SU-DHL-6 (cell line): Measurements from ENCODE around the gene ITGB7.

Source experiments
- H2AFZ ChIP-seq: fragments of 200-600 bp; sonication (generic); 2 replicates; pipeline ENCODE4 v1.6.1; 2014; ENCODE audit warnings: low read depth, mild to moderate bottlenecking, moderate library complexity, mixed read lengths, antibody characterized with exemption, low read length; ENCODE audit not compliant: severe bottlenecking
- H3F3A ChIP-seq: fragments of 200-600 bp; shearing (Covaris generic); 2 replicates; pipeline ENCODE4 v1.6.0; 2016; ENCODE audit warnings: antibody characterized with exemption, mild to moderate bottlenecking; ENCODE audit not compliant: insufficient read depth
- H3K27ac ChIP-seq: fragments of 200-600 bp; sonication (generic); 2 replicates; pipeline ENCODE4 v1.5.1; 2016; ENCODE audit warnings: low read depth, mild to moderate bottlenecking, low read length, moderate library complexity, mixed read lengths
- H3K27me3 ChIP-seq: fragments of 200-600 bp; sonication (generic), shearing (Covaris generic); 2 replicates; pipeline ENCODE4 v1.6.0; 2014; ENCODE audit warnings: mild to moderate bottlenecking, low read length
- H3K36me3 ChIP-seq: fragments of 200-600 bp; sonication (generic); 2 replicates; pipeline ENCODE4 v1.6.1; 2014; ENCODE audit warnings: mild to moderate bottlenecking, low read length, mixed read lengths
- H3K4me2 ChIP-seq: fragments of 300-600, 200-600 bp; shearing (Covaris generic), sonication (generic); 2 replicates; pipeline ENCODE4 v1.6.0; 2014; ENCODE audit warnings: low read length, low read depth, mild to moderate bottlenecking; ENCODE audit not compliant: poor library complexity, severe bottlenecking
- H3K4me3 ChIP-seq: fragments of 200-600 bp; sonication (generic); 2 replicates; pipeline ENCODE4 v1.5.1; 2014; ENCODE audit warnings: antibody characterized with exemption, low read length, mild to moderate bottlenecking, mixed read lengths; ENCODE audit not compliant: insufficient read depth, poor library complexity, severe bottlenecking
- H3K79me2 ChIP-seq: fragments of 200-600 bp; sonication (generic); 2 replicates; pipeline ENCODE4 v1.6.1; 2014; ENCODE audit warnings: mild to moderate bottlenecking, low read length, moderate library complexity; ENCODE audit not compliant: insufficient read depth
- H3K9ac ChIP-seq: fragments of 200-600 bp; sonication (generic); 2 replicates; pipeline ENCODE4 v1.7.0; 2014; ENCODE audit warnings: mild to moderate bottlenecking, low read length
- H3K9me2 ChIP-seq: fragments of 200-600 bp; sonication (generic); replicated peaks from 2 replicates; pipeline ENCODE4 v1.6.1; 2014; ENCODE audit warnings: low read length; ENCODE audit not compliant: insufficient read depth
- H3K9me3 ChIP-seq: fragments of 200-600 bp; sonication (generic); 2 replicates; pipeline ENCODE4 v1.6.1; 2014; ENCODE audit warnings: low read length, mixed read lengths; ENCODE audit not compliant: insufficient read depth
- H4K20me1 ChIP-seq: fragments of 200-600 bp; sonication (generic); 2 replicates; pipeline ENCODE4 v1.6.1; 2014; ENCODE audit warnings: low read depth, mild to moderate bottlenecking, antibody characterized with exemption, low read length, moderate library complexity, mixed read lengths
- CTCF ChIP-seq: fragments of 200-600 bp; sonication (generic); IDR thresholded peaks from one replicate; pipeline ENCODE4 v1.5.1; 2017; ENCODE audit warnings: antibody characterized with exemption, mild to moderate bottlenecking, low read length, moderate library complexity; ENCODE audit not compliant: insufficient read depth, poor library complexity, severe bottlenecking
- EZH2phosphoT487 ChIP-seq: fragments of 200-600 bp; sonication (generic), shearing (Covaris generic); conservative IDR thresholded peaks from 2 replicates; pipeline ENCODE4 v1.6.1; 2018; ENCODE audit warnings: mild to moderate bottlenecking, antibody characterized with exemption, low read length, moderate library complexity, mixed read lengths

The ITGB7 gene

DNA sequence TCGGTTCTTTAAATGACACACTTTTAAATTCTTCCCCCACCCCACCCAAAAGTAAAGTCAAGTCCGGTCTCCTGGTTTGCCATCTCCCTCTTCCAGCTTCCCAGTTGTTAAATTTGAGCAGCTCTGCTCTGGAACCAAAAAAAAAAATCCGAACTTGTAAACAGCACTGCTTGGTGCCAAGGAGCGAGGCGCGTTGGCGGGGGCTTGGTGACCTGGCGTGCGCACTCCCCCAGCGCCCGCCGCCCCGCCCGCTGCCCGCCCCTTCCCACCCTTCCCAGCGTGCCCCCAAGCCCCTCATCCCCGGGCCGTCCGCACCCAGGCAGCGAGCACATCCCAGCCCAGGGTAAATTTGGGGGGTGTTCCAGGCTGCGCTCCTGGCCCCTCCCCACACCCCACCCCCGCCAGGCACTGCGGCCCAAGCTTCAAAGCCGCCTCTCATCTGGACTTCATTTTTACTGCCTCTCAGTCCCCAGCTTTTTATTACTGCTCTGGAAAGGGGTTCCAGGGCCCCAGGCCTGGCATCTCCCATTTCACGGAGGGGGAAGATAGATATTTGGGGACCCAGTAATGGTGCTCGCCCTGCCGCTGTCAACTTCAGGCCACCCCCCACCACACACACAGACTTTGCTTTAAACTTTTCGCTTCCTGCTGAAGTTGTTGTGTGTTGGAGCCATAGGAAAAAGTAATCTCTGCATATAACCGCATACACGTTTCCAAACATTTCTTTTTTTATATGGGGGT lies 11.7 kb upstream of the ITGB7 start:
- no peak overlapping the region for H3K27ac ChIP-seq
- H3K4me3 ChIP-seq, result no peak overlapping the region
- no peak overlapping the region for H2AFZ ChIP-seq
- TF ChIP-seq CTCF (no peak), EZH2phosphoT487 (no peak)
- no peaks in the 10 kb centered on the region for H3K36me3 ChIP-seq
- no peaks in the 10 kb centered on the region for H3K9me2 ChIP-seq
- no peaks in the 10 kb centered on the region for H4K20me1 ChIP-seq
- no peaks in the 10 kb centered on the region for H3K27me3 ChIP-seq
- no peaks in the 10 kb centered on the region for H3K9me3 ChIP-seq
- H3K9ac ChIP-seq, result no peak overlapping the region
- H3K79me2 ChIP-seq, result no peaks in the 10 kb centered on the region
- no peak overlapping the region for H3K4me2 ChIP-seq
- peaks cover 11% of the 10 kb centered on the region for H3F3A ChIP-seq

- TF ChIP-seq EZH2phosphoT487 (no peak), CTCF (no peak)
- Histone ChIP-seq H3K4me2 (no peak overlapping the region), H3K4me3 (no peak overlapping the region), H4K20me1 (no peaks in the 10 kb centered on the region), H3F3A (peaks cover 11% of the 10 kb centered on the region), H3K9me2 (no peaks in the 10 kb centered on the region), H3K36me3 (no peaks in the 10 kb centered on the region), H3K79me2 (no peaks in the 10 kb centered on the region), H2AFZ (no peak overlapping the region), H3K9ac (no peak overlapping the region), H3K27me3 (no peaks in the 10 kb centered on the region), H3K9me3 (no peaks in the 10 kb centered on the region), H3K27ac (no peak overlapping the region)
These were observed 10.9 kb upstream of the ITGB7 start for GRCh38 chr12:53217931-53218307.

GRCh38 chr12:53217051-53217930 lies 10.2 kb upstream of the ITGB7 start:
- no peaks in the 10 kb centered on the region for H4K20me1 ChIP-seq
- H3K9ac ChIP-seq, result no peak overlapping the region
- no peak overlapping the region for H3K27ac ChIP-seq
- no peak overlapping the region for H3K4me3 ChIP-seq
- no peaks in the 10 kb centered on the region for H3K9me3 ChIP-seq
- H3K4me2 ChIP-seq, result no peak overlapping the region
- H3F3A ChIP-seq, result peaks cover 15% of the 10 kb centered on the region
- no peaks in the 10 kb centered on the region for H3K79me2 ChIP-seq
- H3K36me3 ChIP-seq, result no peaks in the 10 kb centered on the region
- no peak for TF ChIP-seq EZH2phosphoT487
- no peak for TF ChIP-seq CTCF
- no peaks in the 10 kb centered on the region for H3K9me2 ChIP-seq
- H3K27me3 ChIP-seq, result no peaks in the 10 kb centered on the region
- H2AFZ ChIP-seq, result no peak overlapping the region
